Measurements from ENCODE around the gene OR14K1. TPM values are rescaled to one million over a fixed set of nuclear protein-coding genes. Genes with fewer than 3 reads are reported as not detected.
"Not testable (repeated sequence)": the region's sequence is repeated elsewhere in the genome, so short reads cannot be mapped to it uniquely, and the experiment has no call there.

OR14K1 gene
- total RNA-seq, 1 donor from 2014 or later = not detected

DNA sequence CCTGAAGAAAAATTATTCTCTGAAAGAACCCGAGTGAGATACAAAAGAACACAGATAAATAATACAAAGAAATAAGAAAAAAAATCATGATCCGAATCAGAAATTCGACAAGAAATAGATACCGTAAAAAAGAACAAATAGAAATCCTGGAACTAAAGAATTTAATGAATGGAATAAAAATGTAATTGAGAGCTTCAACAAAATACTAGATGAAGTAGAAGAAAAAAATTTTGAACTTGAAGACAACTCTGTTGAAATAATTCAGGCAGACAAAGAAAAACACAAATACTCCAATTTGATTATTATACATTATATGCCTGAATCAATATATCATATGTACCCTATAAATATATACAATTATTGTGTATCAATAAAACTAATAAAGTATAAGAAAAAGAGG, 17.2 kb upstream of the OR14K1 start:
- Mint-ChIP-seq H3K27ac (ENCODE audit: unreplicated experiment) (no peak overlapping the region), H3K4me3 (ENCODE audit: unreplicated experiment) (no peak overlapping the region), H3K9me3 (ENCODE audit: unreplicated experiment) (no peaks in the 10 kb centered on the region), H3K27me3 (ENCODE audit: unreplicated experiment) (no peaks in the 10 kb centered on the region), H3K36me3 (ENCODE audit: low read depth, unreplicated experiment) (no peaks in the 10 kb centered on the region), H3K4me1 (ENCODE audit: unreplicated experiment) (no peaks in the 10 kb centered on the region)
- DNase-seq (ENCODE audit: low spot score) = no peak
- TF ChIP-seq, protein P1, sequence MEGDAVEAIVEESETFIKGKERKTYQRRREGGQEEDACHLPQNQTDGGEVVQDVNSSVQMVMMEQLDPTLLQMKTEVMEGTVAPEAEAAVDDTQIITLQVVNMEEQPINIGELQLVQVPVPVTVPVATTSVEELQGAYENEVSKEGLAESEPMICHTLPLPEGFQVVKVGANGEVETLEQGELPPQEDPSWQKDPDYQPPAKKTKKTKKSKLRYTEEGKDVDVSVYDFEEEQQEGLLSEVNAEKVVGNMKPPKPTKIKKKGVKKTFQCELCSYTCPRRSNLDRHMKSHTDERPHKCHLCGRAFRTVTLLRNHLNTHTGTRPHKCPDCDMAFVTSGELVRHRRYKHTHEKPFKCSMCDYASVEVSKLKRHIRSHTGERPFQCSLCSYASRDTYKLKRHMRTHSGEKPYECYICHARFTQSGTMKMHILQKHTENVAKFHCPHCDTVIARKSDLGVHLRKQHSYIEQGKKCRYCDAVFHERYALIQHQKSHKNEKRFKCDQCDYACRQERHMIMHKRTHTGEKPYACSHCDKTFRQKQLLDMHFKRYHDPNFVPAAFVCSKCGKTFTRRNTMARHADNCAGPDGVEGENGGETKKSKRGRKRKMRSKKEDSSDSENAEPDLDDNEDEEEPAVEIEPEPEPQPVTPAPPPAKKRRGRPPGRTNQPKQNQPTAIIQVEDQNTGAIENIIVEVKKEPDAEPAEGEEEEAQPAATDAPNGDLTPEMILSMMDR (IDR thresholded peaks at IDR 0.05; ENCODE audit: unreplicated experiment) = no peak

- TF ChIP-seq, protein P1 (IDR thresholded peaks at IDR 0.05; ENCODE audit: unreplicated experiment) = no peak
- Mint-ChIP-seq H3K4me3 (ENCODE audit: unreplicated experiment) (no peak overlapping the region), H3K27me3 (ENCODE audit: unreplicated experiment) (no peaks in the 10 kb centered on the region), H3K4me1 (ENCODE audit: unreplicated experiment) (no peaks in the 10 kb centered on the region), H3K9me3 (ENCODE audit: unreplicated experiment) (no peaks in the 10 kb centered on the region), H3K27ac (ENCODE audit: unreplicated experiment) (no peak overlapping the region), H3K36me3 (ENCODE audit: low read depth, unreplicated experiment) (no peaks in the 10 kb centered on the region)
- DNase-seq (ENCODE audit: low spot score) = no peak
These were observed 2.3 kb downstream of the OR14K1 start for GRCh38 chr1:247740721-247741120.

GRCh38 chr1:247741756-247742155, 3.3 kb downstream of the OR14K1 start:
- DNase-seq (ENCODE audit: low spot score) = no peak
- Mint-ChIP-seq H3K27me3 (ENCODE audit: unreplicated experiment) (no peaks in the 10 kb centered on the region), H3K4me1 (ENCODE audit: unreplicated experiment) (no peaks in the 10 kb centered on the region), H3K9me3 (ENCODE audit: unreplicated experiment) (no peaks in the 10 kb centered on the region), H3K27ac (ENCODE audit: unreplicated experiment) (no peak overlapping the region), H3K4me3 (ENCODE audit: unreplicated experiment) (no peak overlapping the region), H3K36me3 (ENCODE audit: low read depth, unreplicated experiment) (no peaks in the 10 kb centered on the region)
- TF ChIP-seq, protein P1 (IDR thresholded peaks at IDR 0.05; ENCODE audit: unreplicated experiment) = no peak

DNA sequence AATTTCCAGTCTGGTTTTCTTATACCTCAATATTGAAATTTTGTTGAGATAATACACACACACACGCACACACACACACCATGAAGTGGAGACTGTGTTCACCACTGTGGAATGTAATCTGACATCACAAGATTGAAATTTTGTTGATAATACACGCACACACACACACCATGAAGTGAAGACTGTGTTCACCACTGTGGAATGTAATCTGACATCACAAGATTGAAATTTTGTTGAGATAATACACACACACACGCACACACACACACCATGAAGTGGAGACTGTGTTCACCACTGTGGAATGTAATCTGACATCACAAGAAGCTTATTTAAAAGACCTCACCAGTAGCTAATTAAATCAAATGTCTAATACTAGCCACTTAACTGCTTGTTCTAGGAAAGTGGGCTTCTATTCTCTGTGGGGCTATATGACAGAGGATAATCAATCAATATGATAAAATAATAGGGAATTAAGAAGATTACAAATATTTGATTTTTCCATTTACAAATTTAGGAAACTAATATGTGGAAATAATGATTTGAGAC, 3.9 kb downstream of the OR14K1 start:
- not testable (repeated sequence) for DNase-seq (ENCODE audit: low spot score); H3K36me3 Mint-ChIP-seq (ENCODE audit: low read depth, unreplicated experiment); H3K9me3 Mint-ChIP-seq (ENCODE audit: unreplicated experiment); H3K4me1 Mint-ChIP-seq (ENCODE audit: unreplicated experiment); H3K27me3 Mint-ChIP-seq (ENCODE audit: unreplicated experiment); H3K4me3 Mint-ChIP-seq (ENCODE audit: unreplicated experiment); H3K27ac Mint-ChIP-seq (ENCODE audit: unreplicated experiment)

- DNase-seq (ENCODE audit: low spot score) = no peak
- Mint-ChIP-seq H3K36me3 (ENCODE audit: low read depth, unreplicated experiment) (no peaks in the 10 kb centered on the region), H3K27me3 (ENCODE audit: unreplicated experiment) (no peaks in the 10 kb centered on the region), H3K4me3 (ENCODE audit: unreplicated experiment) (no peak overlapping the region), H3K9me3 (ENCODE audit: unreplicated experiment) (no peaks in the 10 kb centered on the region), H3K4me1 (ENCODE audit: unreplicated experiment) (no peaks in the 10 kb centered on the region), H3K27ac (ENCODE audit: unreplicated experiment) (no peak overlapping the region)
- TF ChIP-seq, protein P1 (IDR thresholded peaks at IDR 0.05; ENCODE audit: unreplicated experiment) = no peak
These were observed 8.0 kb downstream of the OR14K1 start for GRCh38 chr1:247746391-247746935.
